Mucosa of stomach (tissue), 1 donor: ENCODE data around the gene SLC22A31.

Experiments
- H3K27me3 ChIP-seq: one replicate; pipeline ENCODE4 v1.7.0; 2013; ENCODE audit warnings: mild to moderate bottlenecking, low read length; ENCODE audit not compliant: control insufficient read depth, insufficient read depth
- H3K36me3 ChIP-seq: one replicate; pipeline ENCODE4 v1.7.0; 2013; ENCODE audit warnings: low read length; ENCODE audit not compliant: control insufficient read depth, insufficient read depth
- H3K4me1 ChIP-seq: one replicate; pipeline ENCODE4 v1.7.0; 2013; ENCODE audit warnings: mild to moderate bottlenecking, low read length; ENCODE audit not compliant: control insufficient read depth, insufficient read depth
- H3K4me3 ChIP-seq: one replicate; pipeline ENCODE4 v1.7.0; 2013; ENCODE audit warnings: low read length
- H3K9ac ChIP-seq: one replicate; pipeline ENCODE4 v1.7.0; 2013; ENCODE audit warnings: mild to moderate bottlenecking, low read length, moderate library complexity
- H3K9me3 ChIP-seq: one replicate; pipeline ENCODE4 v1.7.0; 2013; ENCODE audit warnings: mild to moderate bottlenecking, low read length, moderate library complexity; ENCODE audit not compliant: control insufficient read depth
- donor health status: Pancreatic carcinoma.

Gene SLC22A31

GRCh38 chr16:89152831-89153700 is 47.3 kb downstream of the SLC22A31 start:
- Histone ChIP-seq H3K9me3 (no peaks in the 10 kb centered on the region), H3K36me3 (no peaks in the 10 kb centered on the region), H3K4me3 (no peak overlapping the region), H3K9ac (no peak overlapping the region), H3K27me3 (peaks cover 18% of the 10 kb centered on the region), H3K4me1 (peaks cover 12% of the 10 kb centered on the region)

- H3K9me3 ChIP-seq, result no peaks in the 10 kb centered on the region
- peaks cover 12% of the 10 kb centered on the region for H3K4me1 ChIP-seq
- H3K36me3 ChIP-seq, result no peaks in the 10 kb centered on the region
- no peak overlapping the region for H3K9ac ChIP-seq
- no peak overlapping the region for H3K4me3 ChIP-seq
- peaks cover 7% of the 10 kb centered on the region for H3K27me3 ChIP-seq
Observed at GRCh38 chr16:89150981-89151380, 49.4 kb downstream of the SLC22A31 start.

DNA sequence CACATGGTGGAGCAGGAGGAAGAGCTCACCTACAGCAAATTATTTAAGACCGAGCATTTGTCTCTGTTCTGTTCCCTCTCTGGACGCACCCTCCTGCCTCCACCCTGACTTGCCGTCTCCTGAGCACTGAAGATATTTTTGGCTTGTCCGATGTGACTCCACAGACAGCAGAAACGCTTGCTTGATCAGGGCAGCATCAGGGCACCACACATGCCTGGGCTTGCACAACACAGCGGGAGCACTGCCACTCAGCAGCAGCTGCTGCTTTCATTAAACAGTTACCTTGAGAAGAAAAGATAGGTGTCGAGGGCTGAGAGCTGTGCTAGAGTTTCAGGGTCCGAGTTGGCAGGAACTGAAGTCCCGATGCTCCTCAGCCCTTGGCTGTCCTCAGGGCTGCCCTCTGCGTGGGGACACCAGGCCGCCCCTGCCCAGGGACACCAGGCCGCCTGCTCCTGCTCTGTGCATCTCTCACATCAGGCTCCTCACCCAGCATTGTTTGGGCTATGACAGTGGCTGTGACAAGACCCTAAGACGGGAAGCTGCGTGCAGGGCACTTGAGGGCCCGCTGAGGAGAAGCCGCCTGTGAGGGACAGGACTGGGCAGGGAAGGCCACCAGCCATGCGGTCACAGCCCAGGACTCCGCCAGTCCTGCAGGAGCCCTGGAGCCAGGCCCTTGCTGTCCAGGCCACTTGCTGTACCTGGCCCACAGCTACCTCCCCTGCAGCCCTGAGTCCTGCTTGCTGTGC is 50.1 kb downstream of the SLC22A31 start:
- H3K27me3 ChIP-seq, result peaks cover 4% of the 10 kb centered on the region
- H3K9ac ChIP-seq, result no peak overlapping the region
- H3K4me1 ChIP-seq, result peaks cover 10% of the 10 kb centered on the region
- H3K9me3 ChIP-seq, result no peaks in the 10 kb centered on the region
- H3K4me3 ChIP-seq, result no peak overlapping the region
- no peaks in the 10 kb centered on the region for H3K36me3 ChIP-seq

GRCh38 chr16:89149386-89149785 is 51.0 kb downstream of the SLC22A31 start:
- H3K9me3 ChIP-seq, result no peaks in the 10 kb centered on the region
- H3K27me3 ChIP-seq, result no peaks in the 10 kb centered on the region
- peaks cover 1% of the 10 kb centered on the region for H3K4me1 ChIP-seq
- no peak overlapping the region for H3K4me3 ChIP-seq
- H3K9ac ChIP-seq, result no peak overlapping the region
- H3K36me3 ChIP-seq, result no peaks in the 10 kb centered on the region

GRCh38 chr16:89147085-89147817 is 53.1 kb downstream of the SLC22A31 start:
- Histone ChIP-seq H3K4me1 (no peaks in the 10 kb centered on the region), H3K36me3 (peaks cover 4% of the 10 kb centered on the region), H3K27me3 (no peaks in the 10 kb centered on the region), H3K9ac (no peak overlapping the region), H3K4me3 (no peak overlapping the region), H3K9me3 (no peaks in the 10 kb centered on the region)

GRCh38 chr16:89146211-89147005 is 53.9 kb downstream of the SLC22A31 start:
- H3K36me3 ChIP-seq, result peaks cover 12% of the 10 kb centered on the region

More at GRCh38 chr16:89146211-89147005, 53.9 kb downstream of the SLC22A31 start:
- Histone ChIP-seq H3K4me3 (no peak overlapping the region), H3K9me3 (no peaks in the 10 kb centered on the region), H3K27me3 (no peaks in the 10 kb centered on the region), H3K9ac (no peak overlapping the region), H3K4me1 (no peaks in the 10 kb centered on the region)
